Stromal cell of bone marrow (primary cell): ENCODE measurements around the gene MSI2.
"Not testable (repeated sequence)": the region's sequence is repeated elsewhere in the genome, so short reads cannot be mapped to it uniquely, and the experiment has no call there.

ENCODE experiments used
- DNase-seq: peaks from one replicate; pipeline ENCODE4 v3.0.0-alpha.2; 2012; ENCODE audit warnings: low read depth

The MSI2 gene

DNA sequence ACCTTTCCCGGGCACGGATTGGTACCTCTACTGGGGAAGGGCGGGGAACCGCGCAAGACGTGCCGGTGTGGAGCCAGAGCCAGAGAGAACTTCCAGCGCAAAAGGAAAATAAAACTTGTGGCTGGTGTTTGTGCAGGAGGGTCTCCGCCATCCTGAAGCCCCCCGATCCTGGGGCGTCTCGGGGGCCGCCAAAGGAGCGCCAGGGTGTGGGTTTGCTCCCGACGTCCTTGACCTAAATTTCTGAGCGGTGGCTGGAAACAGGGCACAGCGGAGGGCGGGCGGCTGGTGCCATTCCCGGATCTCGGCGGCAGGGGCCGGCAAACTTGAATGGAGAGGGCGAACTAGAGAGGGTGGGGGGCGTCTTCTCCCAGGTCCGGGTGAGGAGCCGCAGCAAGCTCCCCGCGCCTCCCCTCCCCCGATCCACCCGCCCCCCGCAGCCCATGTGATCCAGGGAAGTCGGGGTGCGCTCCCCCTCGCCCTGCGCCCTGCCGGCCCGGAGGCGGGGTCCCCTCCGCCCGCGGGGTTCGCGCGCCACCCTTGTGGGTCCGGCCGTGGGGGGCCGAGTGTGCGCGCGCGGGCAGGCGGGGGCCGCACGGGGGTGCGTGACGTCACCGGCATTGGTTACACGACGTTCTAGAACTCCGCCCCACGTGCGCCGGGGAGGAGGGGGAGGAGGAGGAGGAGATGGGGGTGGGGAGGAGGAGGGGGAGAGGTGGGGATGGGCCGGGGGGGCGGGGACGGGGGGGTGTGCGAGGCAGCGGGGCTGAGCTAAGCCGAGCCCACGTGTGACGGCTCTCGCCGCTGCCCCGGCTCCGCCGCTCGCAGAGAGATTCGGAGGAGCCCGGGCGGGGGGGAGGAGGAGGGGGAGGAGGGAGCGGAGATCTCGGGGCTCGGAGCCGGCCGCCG is at the start of gene MSI2:
Gene MSI2 (plus strand): TSS at position 748 of the 906 bp plus-strand sequence. CDS start 220 bp downstream, outside the sequence.
- peak; percentile 66 for DNase-seq

DNA sequence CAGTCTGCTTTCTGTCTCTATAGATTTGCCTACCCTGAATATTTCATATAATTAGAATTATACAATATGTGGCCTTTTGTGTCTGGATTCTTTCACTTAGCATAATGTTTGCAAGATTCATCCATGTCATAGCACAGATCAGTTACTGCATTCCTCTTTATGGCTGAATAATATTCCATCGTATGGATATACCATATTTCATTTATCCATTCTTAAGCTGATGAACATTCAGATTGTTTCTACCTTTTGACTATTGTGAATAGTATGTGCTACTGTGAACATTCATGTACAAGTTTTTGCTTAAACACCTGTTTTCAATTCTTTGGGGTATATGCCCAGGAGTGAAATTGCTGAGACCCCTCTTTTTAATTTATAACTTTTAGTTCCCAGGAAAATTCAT is 49.4 kb upstream of the MSI2 start:
- no peak for DNase-seq

DNA sequence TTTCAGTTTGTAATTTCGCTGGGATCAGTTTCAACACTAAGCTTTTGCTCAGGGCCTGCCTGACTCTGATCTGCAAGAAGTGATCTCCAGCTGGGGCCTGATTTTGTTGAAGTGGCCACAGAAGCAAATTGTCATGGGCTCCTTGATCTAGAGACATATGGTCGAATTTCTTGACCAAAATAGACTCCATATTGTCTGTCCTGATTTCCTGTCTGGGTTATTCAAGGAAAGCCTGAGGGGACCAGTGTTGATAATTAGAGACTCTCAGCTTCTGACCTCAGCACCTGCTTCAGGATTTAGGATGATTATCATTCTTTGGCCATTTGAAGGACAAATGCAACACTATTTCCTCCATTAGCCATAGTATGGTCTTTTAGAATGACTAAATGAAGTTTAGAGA is 48.9 kb upstream of the MSI2 start:
- DNase-seq = no peak

DNA sequence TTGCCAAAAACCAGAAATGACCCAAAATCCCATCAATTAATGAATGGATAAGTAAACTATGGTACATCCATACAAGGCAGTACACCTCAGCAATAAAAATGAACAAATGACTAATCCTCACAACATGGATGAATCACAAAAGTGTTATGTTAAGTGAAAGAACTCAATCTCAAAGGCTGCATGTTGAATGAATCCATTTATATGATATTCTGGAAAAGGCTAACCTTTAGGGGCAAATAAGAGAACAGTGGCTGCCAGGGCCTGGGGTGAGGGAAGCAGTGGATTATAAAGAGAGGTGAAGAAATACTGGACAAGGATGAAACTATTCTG is 46.1 kb upstream of the MSI2 start:
- DNase-seq = no peak

DNA sequence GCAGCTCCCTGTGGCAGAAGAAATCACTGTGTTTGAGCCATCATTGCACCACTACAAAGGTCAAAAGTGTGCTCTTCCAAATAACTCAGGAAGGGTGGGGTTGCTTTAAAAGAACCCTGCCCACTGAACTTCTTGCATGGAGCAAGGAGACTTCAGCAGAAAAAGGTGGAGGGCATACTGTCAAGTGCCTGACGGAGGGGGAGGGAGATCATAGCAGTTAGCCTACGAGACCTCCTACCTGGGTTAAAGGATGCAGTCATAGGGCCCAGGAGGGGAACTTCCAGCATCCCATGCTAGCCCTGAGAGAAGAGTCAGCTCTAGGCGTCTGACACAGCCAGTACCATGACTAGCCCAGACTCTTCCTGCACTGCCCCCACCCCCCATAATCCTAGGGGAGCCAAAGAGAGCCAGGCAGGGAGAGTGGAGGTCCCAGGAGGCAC is 45.3 kb upstream of the MSI2 start:
- no peak for DNase-seq

DNA sequence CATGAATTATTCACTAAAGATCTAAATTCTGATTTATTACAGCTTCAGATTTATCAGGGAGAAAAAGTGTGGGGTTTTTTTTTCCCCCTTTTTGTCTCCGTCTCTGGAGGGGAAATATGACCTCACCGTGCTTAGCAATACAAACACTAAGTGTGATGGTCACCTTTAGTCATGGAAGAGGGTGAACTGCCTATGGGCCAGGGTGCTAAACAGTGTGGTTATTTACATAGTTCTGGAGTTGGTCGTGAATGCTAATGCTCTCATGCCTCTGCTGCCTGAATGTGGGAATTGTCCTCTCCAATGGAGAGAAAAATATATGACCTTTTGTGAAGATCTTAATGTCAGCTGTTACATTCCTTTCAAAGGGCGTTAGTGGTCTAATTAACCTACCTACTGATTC is 44.8 kb upstream of the MSI2 start:
- DNase-seq = no peak

DNA sequence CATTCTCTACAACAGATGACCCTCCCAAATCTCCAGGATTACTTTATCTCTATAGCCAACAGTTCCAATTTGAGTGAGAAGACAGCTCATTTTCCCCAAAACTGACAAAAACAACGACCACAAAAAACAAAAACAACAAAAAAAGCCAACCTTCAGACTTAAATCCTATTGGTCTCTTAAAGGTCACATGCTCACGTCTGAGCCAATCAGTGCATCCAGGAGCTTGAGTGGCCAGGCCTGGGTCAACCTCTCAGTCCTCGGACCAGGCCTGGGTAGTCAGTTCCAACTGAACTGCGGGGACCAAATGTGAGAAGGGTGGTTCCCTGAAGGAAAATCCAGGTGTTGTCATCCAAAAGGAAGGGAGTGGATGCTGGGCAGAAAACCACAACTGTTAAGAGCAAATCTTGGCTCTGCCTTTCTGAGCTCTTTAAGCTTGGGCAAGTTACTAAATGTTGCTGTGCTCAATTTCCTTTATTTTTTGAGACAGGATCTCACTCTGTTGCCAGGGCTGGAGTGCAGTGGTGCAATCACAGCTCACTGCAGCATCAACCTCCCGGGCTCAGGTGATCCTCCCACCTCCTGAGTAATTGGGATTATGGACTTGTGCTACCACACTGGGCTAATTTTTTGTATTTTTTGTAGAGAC is 43.0 kb upstream of the MSI2 start:
- no peak for DNase-seq

DNA sequence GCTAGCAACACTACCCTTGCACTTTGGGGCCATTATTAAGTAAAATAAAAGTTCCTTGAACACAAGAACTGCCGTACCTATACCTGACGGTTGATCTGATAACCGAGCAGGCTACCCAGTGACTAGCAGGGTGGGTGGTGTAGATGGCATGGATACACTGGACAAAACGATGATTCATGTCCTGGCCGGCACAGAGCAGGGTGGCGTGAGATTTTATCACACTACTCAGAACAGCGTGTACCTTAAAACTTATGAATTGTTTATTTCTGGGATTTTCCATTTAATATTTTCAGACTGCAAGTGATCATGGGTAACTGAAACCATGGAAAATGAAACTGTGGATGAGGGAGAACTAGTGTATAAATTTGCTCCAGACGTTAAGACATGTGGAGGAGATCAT is 41.0 kb upstream of the MSI2 start:
- no peak for DNase-seq

DNA sequence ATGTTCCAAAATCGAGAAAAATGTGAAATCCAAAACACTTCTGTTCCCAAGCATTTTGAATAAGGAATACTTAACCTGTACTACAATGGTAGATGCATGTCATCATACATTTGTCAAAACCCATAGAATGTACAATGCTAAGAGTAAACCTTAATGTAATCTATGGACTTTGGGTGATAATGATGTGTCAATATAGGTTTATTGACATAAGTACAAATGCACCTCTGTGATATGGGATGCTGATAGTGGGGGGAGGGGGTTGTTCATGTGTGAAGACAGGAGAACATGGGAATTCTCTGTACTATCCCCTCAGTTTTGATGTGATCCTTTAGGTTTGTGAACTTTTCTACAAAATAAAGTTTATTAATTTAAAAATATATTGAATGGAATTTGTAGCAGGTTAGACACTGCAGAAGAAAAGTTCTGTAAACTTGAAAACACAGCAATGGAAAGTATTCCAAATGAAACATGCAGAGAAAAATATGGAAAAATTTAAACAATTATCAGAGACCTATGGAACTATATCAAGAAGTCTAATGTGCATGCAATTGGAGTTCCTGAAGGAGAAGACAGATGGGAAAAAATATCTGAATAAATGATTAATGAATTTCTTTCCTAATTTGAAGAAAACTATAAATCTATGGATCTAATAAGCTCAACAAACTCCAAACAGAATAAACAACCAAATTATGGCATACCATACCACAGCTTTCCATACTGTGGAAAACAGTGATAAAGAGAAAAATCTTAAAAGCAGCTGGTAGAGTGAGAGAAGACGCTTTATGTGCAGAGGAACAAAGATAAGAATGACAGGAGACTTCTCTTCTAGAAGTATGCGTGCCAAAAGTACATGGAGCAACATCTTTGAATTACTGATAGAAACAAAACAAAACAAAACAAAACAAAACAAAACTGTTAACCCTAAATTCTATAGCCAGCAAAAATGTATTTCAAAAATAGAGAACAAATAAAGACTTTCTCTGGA is 34.7 kb upstream of the MSI2 start:
- DNase-seq = no peak

DNA sequence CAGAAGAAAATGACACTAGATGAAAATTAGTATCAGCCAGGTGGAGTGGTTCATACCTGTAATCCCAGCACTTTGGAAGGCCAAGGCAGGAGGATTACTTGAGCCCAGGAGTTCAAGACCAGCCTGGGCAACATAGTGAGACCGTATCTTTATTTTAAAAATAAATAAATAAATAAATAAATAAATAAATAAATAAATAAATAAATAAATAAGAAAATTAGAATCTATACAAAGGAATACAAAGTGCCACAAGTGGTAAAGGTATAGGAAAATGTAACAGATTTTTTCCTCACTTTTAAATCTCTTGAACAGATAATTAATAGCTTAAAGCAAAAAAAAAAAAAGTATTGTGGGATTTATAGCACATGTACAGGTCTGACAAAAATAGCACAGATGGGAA is 33.9 kb upstream of the MSI2 start:
- not testable (repeated sequence) for DNase-seq

DNA sequence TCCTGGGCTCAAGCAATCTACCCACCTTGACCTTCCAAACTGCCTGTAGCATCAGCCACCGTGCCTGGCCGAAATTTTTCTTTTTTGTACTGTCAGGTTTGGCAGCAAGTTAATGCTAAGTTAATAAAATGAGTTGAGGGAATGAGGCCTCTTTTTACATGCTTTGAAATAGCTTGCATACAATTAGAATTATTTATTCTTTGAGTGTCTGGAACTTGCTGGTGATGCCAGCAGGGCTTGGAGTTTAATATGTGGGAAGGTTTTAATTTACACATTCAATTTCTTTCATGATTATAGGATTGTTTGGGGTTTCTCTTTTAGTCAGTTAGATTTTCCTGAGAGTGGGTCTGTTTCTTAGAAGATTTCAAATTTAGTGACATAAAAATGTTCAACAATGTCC is 31.2 kb upstream of the MSI2 start:
- no peak for DNase-seq

DNA sequence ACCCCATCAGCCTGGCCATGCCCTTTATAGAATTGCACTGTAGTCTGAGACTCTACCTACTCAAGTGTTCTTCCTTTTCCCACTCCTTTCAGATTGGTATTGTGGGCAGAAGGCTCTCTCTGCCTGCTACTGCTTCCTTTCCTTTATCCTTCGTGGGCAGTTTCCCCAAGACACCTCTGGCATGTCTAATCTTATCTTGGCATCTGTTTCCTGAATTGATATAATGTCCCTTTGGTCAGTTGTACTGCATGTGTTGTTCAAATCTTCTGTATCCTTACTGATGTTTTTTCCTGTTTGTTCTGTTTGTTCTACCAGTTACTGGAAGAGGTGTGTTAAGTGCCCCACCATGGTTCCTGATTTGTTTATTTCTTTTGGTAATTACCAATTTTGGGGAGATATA is 29.5 kb upstream of the MSI2 start:
- DNase-seq = no peak

DNA sequence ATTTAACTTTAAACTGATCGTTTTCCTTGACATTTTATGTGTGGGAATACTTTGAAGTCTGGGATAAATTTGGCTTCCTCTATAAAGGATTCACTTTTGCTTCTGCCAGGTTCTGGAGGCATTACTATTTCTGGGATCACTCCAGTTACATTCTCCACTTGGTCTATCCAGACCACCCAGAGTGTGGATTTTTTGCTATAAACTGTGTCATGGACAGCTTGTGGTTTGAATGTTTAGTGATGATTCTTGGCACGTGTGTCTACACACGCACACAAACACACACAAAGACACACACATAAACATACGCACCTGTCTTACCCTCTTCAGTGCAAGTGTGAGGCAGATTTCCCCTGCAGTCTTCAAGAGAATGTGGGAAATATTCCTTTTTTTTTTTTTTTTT is 27.4 kb upstream of the MSI2 start:
- DNase-seq = no peak

DNA sequence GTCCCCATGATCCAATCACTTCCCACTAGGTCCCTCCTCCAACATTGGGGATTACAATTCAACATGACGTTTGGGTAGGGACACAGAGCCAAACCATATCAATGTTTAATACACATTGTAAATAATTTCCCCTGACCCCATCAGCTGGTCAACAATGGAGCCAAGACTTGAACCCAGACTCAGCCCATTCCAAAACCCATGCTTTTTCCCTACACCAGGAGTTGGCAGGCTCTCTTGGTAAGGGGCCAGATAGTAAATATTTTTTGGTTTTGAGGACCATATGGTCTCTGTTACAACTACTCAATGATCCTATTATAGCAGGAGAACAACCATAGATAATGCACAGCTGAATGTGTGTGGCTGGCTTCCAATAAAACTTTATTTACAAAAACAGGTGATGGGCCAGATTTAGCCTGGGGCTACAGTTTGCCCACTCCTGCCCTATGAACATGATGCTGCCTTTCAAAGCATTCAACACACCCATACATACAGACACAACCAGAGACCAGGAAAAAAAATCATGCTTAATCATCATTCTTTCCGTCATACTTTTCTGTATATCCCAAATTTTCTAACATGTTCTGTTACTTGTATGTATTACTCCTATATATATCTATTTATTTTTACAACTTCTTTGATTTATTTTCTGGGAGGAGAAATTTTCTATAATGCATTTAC is 22.1 kb upstream of the MSI2 start:
- DNase-seq = no peak

DNA sequence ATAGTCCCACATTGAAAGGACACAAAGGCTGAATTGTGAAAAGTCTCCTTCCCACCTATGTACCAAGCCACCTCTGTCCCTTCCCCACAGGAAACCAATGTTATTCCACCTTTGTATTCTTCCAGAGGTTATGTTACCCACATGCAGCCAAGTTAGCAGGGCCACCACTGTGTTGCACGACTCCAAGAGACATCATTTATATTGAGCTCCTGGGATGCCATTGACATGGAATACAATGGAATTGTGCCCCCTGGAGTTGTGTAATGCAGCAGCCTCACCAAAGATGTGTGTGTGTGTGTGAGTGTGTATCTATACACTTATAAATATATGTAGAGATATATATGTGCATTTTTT is 21.6 kb upstream of the MSI2 start:
- no peak for DNase-seq

DNA sequence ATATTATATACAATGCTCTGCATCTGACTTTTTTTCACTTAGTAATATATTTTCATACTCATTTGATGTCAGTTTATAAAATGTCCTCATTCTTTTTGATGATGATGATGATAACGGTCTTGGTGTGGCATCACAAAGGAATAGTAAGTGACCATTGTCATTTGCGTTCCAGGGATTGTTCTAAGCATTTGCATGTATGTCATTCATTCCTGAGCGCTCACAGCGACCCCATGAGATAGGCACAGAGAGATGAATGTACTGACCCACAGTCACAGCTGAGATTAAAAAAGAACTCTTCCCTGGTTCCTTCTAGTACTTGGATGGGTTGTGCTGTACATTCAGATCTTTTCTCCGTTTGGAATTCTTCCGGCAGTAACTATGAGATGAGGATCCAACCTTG is 21.2 kb upstream of the MSI2 start:
- DNase-seq = no peak

DNA sequence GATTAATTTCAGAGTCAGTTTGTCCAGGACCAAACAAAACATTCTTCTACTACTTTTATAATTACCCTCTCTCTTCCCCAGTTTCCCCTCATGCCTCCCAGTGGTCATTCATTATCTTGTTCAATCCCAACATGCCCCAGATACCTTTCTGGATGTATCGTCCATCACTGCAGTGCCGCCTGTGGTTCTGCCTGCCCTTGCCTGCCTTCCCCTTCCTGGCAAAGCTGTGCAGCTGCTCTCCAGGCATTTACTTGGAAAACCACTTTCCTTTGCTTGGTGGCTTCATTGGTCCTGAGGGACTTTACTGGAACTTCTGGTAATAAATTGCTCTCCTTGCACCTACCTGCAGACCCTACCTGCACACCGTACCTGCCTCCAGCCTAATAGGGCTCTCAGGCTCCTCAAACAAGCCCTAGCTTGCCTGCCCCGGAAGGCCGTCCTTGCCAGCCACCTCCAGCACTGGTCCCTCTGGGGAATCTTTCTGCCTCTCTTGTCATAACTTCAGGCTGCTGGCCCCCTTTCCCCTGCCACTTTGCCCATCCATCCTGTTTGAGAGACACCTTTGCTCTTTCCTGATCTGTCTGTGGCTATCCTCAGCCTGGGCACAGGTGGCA is 19.5 kb upstream of the MSI2 start:
- DNase-seq = no peak

DNA sequence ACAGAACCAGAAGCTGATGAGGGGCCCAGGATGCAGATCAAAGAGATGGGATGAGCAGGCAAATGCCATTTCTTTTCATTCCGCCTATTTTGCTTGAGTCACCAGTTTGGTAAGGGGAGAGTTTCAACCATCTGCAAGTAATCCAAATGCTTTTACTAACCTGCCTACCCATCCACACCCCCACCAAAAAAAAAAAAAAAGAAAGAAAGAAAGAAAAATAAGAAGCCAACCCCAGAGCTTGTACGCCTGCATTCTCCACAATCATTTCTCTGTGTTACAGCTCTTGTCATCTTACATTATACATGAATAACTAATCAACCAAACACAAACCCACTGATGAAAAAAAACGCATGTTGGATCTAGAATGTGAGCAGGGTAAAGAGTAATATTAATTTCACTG is 15.7 kb upstream of the MSI2 start:
- no peak for DNase-seq

DNA sequence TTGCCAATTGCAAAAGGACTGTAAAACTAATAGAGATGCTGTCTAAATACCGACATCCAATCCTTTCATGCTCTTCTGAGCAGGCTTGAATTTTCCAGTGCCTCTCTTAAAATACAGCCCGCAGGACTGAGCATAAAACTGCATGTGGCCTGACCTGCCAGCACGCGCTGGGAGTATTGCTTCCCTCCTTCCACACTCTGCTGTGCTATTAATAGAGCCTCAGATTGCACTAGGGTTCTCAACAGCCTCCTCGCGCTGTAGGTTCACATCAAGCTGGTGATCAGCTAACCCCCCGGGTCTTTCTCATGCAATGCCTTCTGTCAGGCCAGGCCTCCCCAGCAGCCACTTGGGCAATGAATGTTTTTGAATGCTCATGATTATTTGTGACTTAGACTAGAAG is 14.2 kb upstream of the MSI2 start:
- DNase-seq = no peak

DNA sequence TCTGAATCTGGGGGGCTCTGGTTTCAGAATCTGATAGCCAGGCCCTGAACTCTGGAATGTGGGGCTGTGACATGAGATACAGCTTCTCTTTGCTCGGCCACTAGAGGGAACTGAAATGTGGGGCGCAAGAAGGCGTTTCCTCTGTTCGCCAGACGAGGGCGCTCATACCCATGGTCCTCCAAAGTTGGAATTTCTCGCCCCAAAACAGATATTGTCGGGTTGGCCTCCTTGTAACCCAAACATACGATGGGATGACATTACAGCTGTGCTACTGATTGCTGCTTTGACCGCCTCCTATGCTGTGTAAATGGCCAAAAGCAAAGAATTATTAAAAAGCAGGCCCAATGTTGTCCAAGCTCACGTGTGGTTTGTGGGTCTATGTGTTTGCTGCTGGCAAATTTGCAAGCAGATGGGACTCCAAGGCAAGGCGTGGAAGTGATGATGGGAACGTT is 13.1 kb upstream of the MSI2 start:
- peak; percentile 20 for DNase-seq

DNA sequence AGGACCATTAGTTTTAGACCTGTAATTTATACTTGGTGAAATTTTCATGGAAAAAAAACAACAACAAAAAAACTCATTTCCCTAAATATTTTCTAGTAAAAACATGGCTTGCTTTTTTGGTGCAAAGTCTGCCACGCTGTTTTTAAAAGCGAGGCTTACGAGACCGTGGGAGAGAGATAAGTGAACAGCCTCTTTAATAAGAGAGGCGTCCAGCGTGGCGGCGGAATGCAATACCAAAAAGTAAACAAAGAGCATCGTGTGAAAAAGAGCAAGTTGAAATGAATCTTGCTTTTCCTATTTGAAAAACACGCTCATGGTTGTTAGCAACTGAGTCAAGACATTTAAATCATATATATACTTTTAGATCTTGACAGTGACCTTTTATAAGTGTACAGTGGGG is 10.5 kb upstream of the MSI2 start:
- no peak for DNase-seq

DNA sequence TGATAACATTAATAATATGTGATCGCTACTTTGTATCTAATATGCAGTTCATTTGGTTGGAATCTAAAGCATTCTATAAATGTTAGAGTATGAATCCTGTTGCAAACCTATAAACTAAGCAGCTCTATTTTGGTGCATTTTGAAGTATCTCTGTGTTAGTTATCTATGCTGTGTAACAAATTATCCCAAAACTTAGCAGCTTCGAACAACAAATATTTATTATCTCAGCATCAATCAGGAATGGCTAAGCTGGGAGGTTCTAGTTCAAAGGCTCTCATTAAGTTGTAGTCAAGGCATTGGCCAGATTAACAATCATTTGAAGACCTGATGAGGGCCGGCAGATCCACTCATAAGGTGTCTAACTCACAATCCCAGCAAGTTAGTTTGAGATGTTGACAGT is 10.1 kb upstream of the MSI2 start:
- no peak for DNase-seq
